Calu3 (cell line): ENCODE results near the gene ASIC5. TPM values are rescaled to one million over a fixed set of nuclear protein-coding genes. Genes with fewer than 3 reads are reported as not detected.

Source experiments
- BruUV-seq: library from RNA; stranded (reverse); fragments of 400-500 nt; replicated peaks from 2 replicates; lab custom pipeline; 2021; lab: Mats Ljungman, UMichigan
- CTCF ChIA-PET: fragments of 300-600 bp; sonication (Branson Sonifier 250); formaldehyde crosslinking; loops from one replicate; lab custom pipeline; 2022; ENCODE audit warnings: antibody characterized with exemption; lab: Charles Lee
- DNase-seq: peaks from one replicate; pipeline ENCODE4 v3.0.0; 2022
- H3K27ac Mint-ChIP-seq: one replicate; pipeline ENCODE4 v1.8.0; 2022; ENCODE audit warnings: mixed read lengths; ENCODE audit not compliant: unreplicated experiment
- H3K27me3 Mint-ChIP-seq: one replicate; pipeline ENCODE4 v1.8.0; 2022; ENCODE audit warnings: mixed read lengths; ENCODE audit not compliant: unreplicated experiment
- H3K36me3 Mint-ChIP-seq: one replicate; pipeline ENCODE4 v1.8.0; 2022; ENCODE audit warnings: mild to moderate bottlenecking, moderate library complexity, mixed read lengths; ENCODE audit not compliant: insufficient read depth, unreplicated experiment
- H3K4me1 Mint-ChIP-seq: one replicate; pipeline ENCODE4 v1.8.0; 2022; ENCODE audit warnings: mild to moderate bottlenecking, low read depth, mixed read lengths; ENCODE audit not compliant: unreplicated experiment
- H3K4me3 Mint-ChIP-seq: one replicate; pipeline ENCODE4 v1.8.0; 2022; ENCODE audit warnings: mild to moderate bottlenecking, low read depth, moderate library complexity, mixed read lengths; ENCODE audit not compliant: unreplicated experiment
- H3K9me3 Mint-ChIP-seq: one replicate; pipeline ENCODE4 v1.8.0; 2022; ENCODE audit warnings: low read depth, mixed read lengths; ENCODE audit not compliant: unreplicated experiment
- CTCF ChIP-seq: fragments of 200-600 bp; IDR thresholded peaks from one replicate; pipeline ENCODE4 v1.8.0; 2022; ENCODE audit warnings: antibody characterized with exemption; ENCODE audit not compliant: unreplicated experiment
- intact Hi-C: fragments of 100-400 bp; cut with micrococcal nuclease; formaldehyde crosslinking; loops from one replicate; pipeline ENCODE4 v1.10.0; 2022; ENCODE audit not compliant: unreplicated experiment
- total RNA-seq: library from RNA; stranded (reverse); gene quantifications from 2 replicates; pipeline ENCODE4 v1.2.3, GENCODE V29; 2022

Gene ASIC5
- total RNA-seq, 1 experiment from 2014 or later = not detected

GRCh38 chr4:155828628-155829027 lies 37.4 kb downstream of the ASIC5 start:
- Mint-ChIP-seq H3K36me3 (no peaks in the 10 kb centered on the region), H3K4me3 (no peak overlapping the region), H3K9me3 (no peaks in the 10 kb centered on the region), H3K27me3 (no peaks in the 10 kb centered on the region), H3K4me1 (no peaks in the 10 kb centered on the region), H3K27ac (no peak overlapping the region)
- no peak for TF ChIP-seq CTCF
- intact Hi-C loops = no loop called here
- no TSS peak for BruUV-seq
- DNase-seq = no peak
- CTCF ChIA-PET = no interaction called here

- no peak overlapping the region for H3K4me3 Mint-ChIP-seq
- H3K36me3 Mint-ChIP-seq = no peaks in the 10 kb centered on the region
- H3K27me3 Mint-ChIP-seq = no peaks in the 10 kb centered on the region
- no peak for DNase-seq
- TF ChIP-seq CTCF = no peak
- H3K4me1 Mint-ChIP-seq = peaks cover 9% of the 10 kb centered on the region
- BruUV-seq = no TSS peak
- intact Hi-C loops = no loop called here
- no peaks in the 10 kb centered on the region for H3K9me3 Mint-ChIP-seq
- H3K27ac Mint-ChIP-seq = no peak overlapping the region
- CTCF ChIA-PET = no interaction called here
These were observed 43.5 kb downstream of the ASIC5 start for GRCh38 chr4:155822572-155822971.

- Mint-ChIP-seq H3K36me3 (no peaks in the 10 kb centered on the region), H3K9me3 (no peaks in the 10 kb centered on the region)
These were observed 45.1 kb downstream of the ASIC5 start for GRCh38 chr4:155820887-155821518.

GRCh38 chr4:155819066-155819465 lies 47.0 kb downstream of the ASIC5 start:
- no peaks in the 10 kb centered on the region for H3K36me3 Mint-ChIP-seq
- BruUV-seq = no TSS peak
- CTCF ChIA-PET = interaction anchor here (0.8 kb wide), 1 partner anchor 394 kb away, joined by 4 read pairs; no protein-coding TSS in a partner anchor

More at GRCh38 chr4:155820887-155821518, 45.1 kb downstream of the ASIC5 start:
- intact Hi-C loops = no loop called here
- Mint-ChIP-seq H3K4me1 (peaks cover 9% of the 10 kb centered on the region), H3K4me3 (no peak overlapping the region), H3K27ac (no peak overlapping the region), H3K27me3 (no peaks in the 10 kb centered on the region)
- no peak for DNase-seq
- no peak for TF ChIP-seq CTCF
- no TSS peak for BruUV-seq
- CTCF ChIA-PET = no interaction called here

More at GRCh38 chr4:155819066-155819465, 47.0 kb downstream of the ASIC5 start:
- DNase-seq = no peak
- H3K27ac Mint-ChIP-seq = no peak overlapping the region
- no peak for TF ChIP-seq CTCF
- intact Hi-C loops = no loop called here
- peaks cover 9% of the 10 kb centered on the region for H3K4me1 Mint-ChIP-seq
- H3K4me3 Mint-ChIP-seq = no peak overlapping the region
- H3K9me3 Mint-ChIP-seq = no peaks in the 10 kb centered on the region
- no peaks in the 10 kb centered on the region for H3K27me3 Mint-ChIP-seq
